GM12892 (cell line): ENCODE measurements around the gene IGDCC3.

Experiments
- POLR2A ChIP-seq: IDR thresholded peaks from 2 replicates; pipeline ENCODE4 v1.6.1; 2011; ENCODE audit warnings: low read depth, low read length, control low read depth
- POLR2AphosphoS5 ChIP-seq: IDR thresholded peaks from 2 replicates; pipeline ENCODE4 v1.6.1; 2011; ENCODE audit warnings: low read depth, low read length, control low read depth

GRCh38 chr15:65368302-65369211 is 9.2 kb downstream of the IGDCC3 start:
- TF ChIP-seq POLR2AphosphoS5 = no peak
- TF ChIP-seq POLR2A = no peak
